ENCODE data around the gene BIN1.

BIN1 gene

GRCh38 chr2:127106991-127107621 is at the start of gene BIN1:
Gene BIN1 (minus strand): TSS chr2:127107154. CDS start chr2:127106943, 211 bp downstream.
- DNase-seq = no peak

GRCh38 chr2:127155947-127156346 is 49.0 kb upstream of the BIN1 start:
- DNase-seq = no peak

GRCh38 chr2:127155028-127155581 is 48.2 kb upstream of the BIN1 start:
- no peak for DNase-seq

GRCh38 chr2:127154396-127154795 is 47.4 kb upstream of the BIN1 start:
- no peak for DNase-seq

GRCh38 chr2:127153691-127154158 is 46.8 kb upstream of the BIN1 start:
- DNase-seq = no peak

- no peak for DNase-seq
Measured at GRCh38 chr2:127150996-127151395, 44.0 kb upstream of the BIN1 start.

GRCh38 chr2:127149384-127149783 is 42.4 kb upstream of the BIN1 start:
- DNase-seq = no peak

GRCh38 chr2:127146820-127147502 is 40.0 kb upstream of the BIN1 start:
- DNase-seq = no peak

- DNase-seq = no peak
Measured at GRCh38 chr2:127146071-127146725, 39.2 kb upstream of the BIN1 start.

- DNase-seq = no peak
Measured at GRCh38 chr2:127145280-127145895, 38.4 kb upstream of the BIN1 start.

GRCh38 chr2:127143841-127144782 is 37.2 kb upstream of the BIN1 start:
- no peak for DNase-seq

- no peak for DNase-seq
Measured at GRCh38 chr2:127142663-127143630, 36.0 kb upstream of the BIN1 start.

GRCh38 chr2:127140538-127140937 is 33.6 kb upstream of the BIN1 start:
- no peak for DNase-seq

- DNase-seq = no peak
Measured at GRCh38 chr2:127139766-127140165, 32.8 kb upstream of the BIN1 start.

- no peak for DNase-seq
Measured at GRCh38 chr2:127138281-127138680, 31.3 kb upstream of the BIN1 start.

GRCh38 chr2:127137741-127138140 is 30.8 kb upstream of the BIN1 start:
- no peak for DNase-seq

GRCh38 chr2:127137225-127137624 is 30.3 kb upstream of the BIN1 start:
- DNase-seq = no peak

- no peak for DNase-seq
Measured at GRCh38 chr2:127134833-127135830, 28.2 kb upstream of the BIN1 start.

GRCh38 chr2:127134235-127134634 is 27.3 kb upstream of the BIN1 start:
- DNase-seq = no peak

- no peak for DNase-seq
Measured at GRCh38 chr2:127133793-127134192, 26.8 kb upstream of the BIN1 start.
